Measurements from ENCODE around the gene GAS2.
A peak's percentile ranks its signal among the peaks of the same experiment; 100 is the strongest.

Gene GAS2

GRCh38 chr11:22656130-22656529 is 10.3 kb upstream of the GAS2 start:
- peaks cover 6% of the 10 kb centered on the region for H3K9me3 Mint-ChIP-seq
- H3K4me3 Mint-ChIP-seq: no peak overlapping the region
- H3K27me3 Mint-ChIP-seq: peaks cover 20% of the 10 kb centered on the region
- H3K36me3 Mint-ChIP-seq (ENCODE audit: insufficient read depth): no peaks in the 10 kb centered on the region
- ATAC-seq (replicated peaks; ENCODE audit: extremely low read depth, poor library complexity, severe bottlenecking) (no peak), DNase-seq (ENCODE audit: low spot score in 2 of 2) (no peak)
- H3K27ac Mint-ChIP-seq (ENCODE audit: low read depth): peak overlapping the region; percentile 3
- peaks cover 27% of the 10 kb centered on the region for H3K4me1 Mint-ChIP-seq

GRCh38 chr11:22657101-22657694 is 9.2 kb upstream of the GAS2 start:
- peak; percentile 95 for ATAC-seq (replicated peaks; ENCODE audit: extremely low read depth, poor library complexity, severe bottlenecking)
- Mint-ChIP-seq H3K27ac (ENCODE audit: low read depth) (peak overlapping the region; percentile 30), H3K4me1 (peaks cover 27% of the 10 kb centered on the region), H3K4me3 (no peak overlapping the region), H3K27me3 (peaks cover 12% of the 10 kb centered on the region), H3K36me3 (ENCODE audit: insufficient read depth) (no peaks in the 10 kb centered on the region), H3K9me3 (no peaks in the 10 kb centered on the region)
- no peak for DNase-seq (ENCODE audit: low spot score in 2 of 2)

- Mint-ChIP-seq H3K27ac (ENCODE audit: low read depth) (no peak overlapping the region), H3K4me1 (peaks cover 27% of the 10 kb centered on the region)
Observed at GRCh38 chr11:22659783-22660182, 6.6 kb upstream of the GAS2 start.

GRCh38 chr11:22666688-22667439 is 453 bp downstream of the GAS2 start:
- Mint-ChIP-seq H3K27ac (ENCODE audit: low read depth) (no peak overlapping the region), H3K9me3 (no peaks in the 10 kb centered on the region), H3K4me3 (peak overlapping the region; percentile 12), H3K27me3 (peaks cover 70% of the 10 kb centered on the region), H3K4me1 (peaks cover 5% of the 10 kb centered on the region), H3K36me3 (ENCODE audit: insufficient read depth) (no peaks in the 10 kb centered on the region)
- DNase-seq (ENCODE audit: low spot score in 2 of 2): no peak
- ATAC-seq (replicated peaks; ENCODE audit: extremely low read depth, poor library complexity, severe bottlenecking): peak; percentile 19

More at GRCh38 chr11:22659783-22660182, 6.6 kb upstream of the GAS2 start:
- Mint-ChIP-seq H3K36me3 (ENCODE audit: insufficient read depth) (no peaks in the 10 kb centered on the region), H3K4me3 (no peak overlapping the region), H3K9me3 (no peaks in the 10 kb centered on the region), H3K27me3 (peaks cover 3% of the 10 kb centered on the region)
- no peak for DNase-seq (ENCODE audit: low spot score in 2 of 2)
- ATAC-seq (replicated peaks; ENCODE audit: extremely low read depth, poor library complexity, severe bottlenecking): no peak

- no peak for ATAC-seq (replicated peaks; ENCODE audit: extremely low read depth, poor library complexity, severe bottlenecking)
- Mint-ChIP-seq H3K27ac (ENCODE audit: low read depth) (no peak overlapping the region), H3K9me3 (no peaks in the 10 kb centered on the region), H3K27me3 (peaks cover 80% of the 10 kb centered on the region), H3K4me3 (no peak overlapping the region), H3K4me1 (peaks cover 5% of the 10 kb centered on the region), H3K36me3 (ENCODE audit: insufficient read depth) (no peaks in the 10 kb centered on the region)
- no peak for DNase-seq (ENCODE audit: low spot score in 2 of 2)
Observed at GRCh38 chr11:22668005-22668796, 1.8 kb downstream of the GAS2 start.

GRCh38 chr11:22669368-22669767 is 3.0 kb downstream of the GAS2 start:
- H3K4me1 Mint-ChIP-seq: peaks cover 5% of the 10 kb centered on the region
- H3K27ac Mint-ChIP-seq (ENCODE audit: low read depth): no peak overlapping the region
- H3K4me3 Mint-ChIP-seq: no peak overlapping the region
- peaks cover 80% of the 10 kb centered on the region for H3K27me3 Mint-ChIP-seq
- no peaks in the 10 kb centered on the region for H3K9me3 Mint-ChIP-seq
- ATAC-seq (replicated peaks; ENCODE audit: extremely low read depth, poor library complexity, severe bottlenecking): no peak
- H3K36me3 Mint-ChIP-seq (ENCODE audit: insufficient read depth): no peaks in the 10 kb centered on the region
- no peak for DNase-seq (ENCODE audit: low spot score in 2 of 2)

GRCh38 chr11:22670830-22671229 is 4.4 kb downstream of the GAS2 start:
- H3K27ac Mint-ChIP-seq (ENCODE audit: low read depth): no peak overlapping the region
- H3K4me3 Mint-ChIP-seq: no peak overlapping the region
- no peak for DNase-seq (ENCODE audit: low spot score in 2 of 2)
- ATAC-seq (replicated peaks; ENCODE audit: extremely low read depth, poor library complexity, severe bottlenecking): no peak
- H3K27me3 Mint-ChIP-seq: peaks cover 66% of the 10 kb centered on the region
- H3K4me1 Mint-ChIP-seq: peaks cover 5% of the 10 kb centered on the region
- H3K36me3 Mint-ChIP-seq (ENCODE audit: insufficient read depth): no peaks in the 10 kb centered on the region
- H3K9me3 Mint-ChIP-seq: no peaks in the 10 kb centered on the region

- no peak for DNase-seq (ENCODE audit: low spot score in 2 of 2)
- Mint-ChIP-seq H3K4me3 (no peak overlapping the region), H3K36me3 (ENCODE audit: insufficient read depth) (no peaks in the 10 kb centered on the region), H3K4me1 (no peaks in the 10 kb centered on the region), H3K27ac (ENCODE audit: low read depth) (no peak overlapping the region), H3K27me3 (peaks cover 58% of the 10 kb centered on the region), H3K9me3 (no peaks in the 10 kb centered on the region)
- no peak for ATAC-seq (replicated peaks; ENCODE audit: extremely low read depth, poor library complexity, severe bottlenecking)
Observed at GRCh38 chr11:22671751-22672150, 5.3 kb downstream of the GAS2 start.

- no peak for DNase-seq (ENCODE audit: low spot score in 2 of 2)
- no peaks in the 10 kb centered on the region for H3K36me3 Mint-ChIP-seq (ENCODE audit: insufficient read depth)
- peaks cover 46% of the 10 kb centered on the region for H3K27me3 Mint-ChIP-seq
- no peaks in the 10 kb centered on the region for H3K4me1 Mint-ChIP-seq
- no peak overlapping the region for H3K27ac Mint-ChIP-seq (ENCODE audit: low read depth)
- ATAC-seq (replicated peaks; ENCODE audit: extremely low read depth, poor library complexity, severe bottlenecking): no peak
- no peaks in the 10 kb centered on the region for H3K9me3 Mint-ChIP-seq
- H3K4me3 Mint-ChIP-seq: no peak overlapping the region
Observed at GRCh38 chr11:22674470-22675439, 8.3 kb downstream of the GAS2 start.

GRCh38 chr11:22677153-22677903 is 10.9 kb downstream of the GAS2 start:
- no peak overlapping the region for H3K27ac Mint-ChIP-seq (ENCODE audit: low read depth)
- peaks cover 20% of the 10 kb centered on the region for H3K27me3 Mint-ChIP-seq
- no peak for DNase-seq (ENCODE audit: low spot score in 2 of 2)
- no peak for ATAC-seq (replicated peaks; ENCODE audit: extremely low read depth, poor library complexity, severe bottlenecking)
- H3K9me3 Mint-ChIP-seq: no peaks in the 10 kb centered on the region
- H3K4me3 Mint-ChIP-seq: no peak overlapping the region
- H3K36me3 Mint-ChIP-seq (ENCODE audit: insufficient read depth): no peaks in the 10 kb centered on the region
- H3K4me1 Mint-ChIP-seq: no peaks in the 10 kb centered on the region

- H3K27ac Mint-ChIP-seq (ENCODE audit: low read depth): no peak overlapping the region
- peaks cover 29% of the 10 kb centered on the region for H3K27me3 Mint-ChIP-seq
- no peaks in the 10 kb centered on the region for H3K9me3 Mint-ChIP-seq
- H3K4me3 Mint-ChIP-seq: no peak overlapping the region
- peaks cover 2% of the 10 kb centered on the region for H3K36me3 Mint-ChIP-seq (ENCODE audit: insufficient read depth)
- no peak for DNase-seq (ENCODE audit: low spot score in 2 of 2)
- ATAC-seq (replicated peaks; ENCODE audit: extremely low read depth, poor library complexity, severe bottlenecking): no peak
- no peaks in the 10 kb centered on the region for H3K4me1 Mint-ChIP-seq
Observed at GRCh38 chr11:22680628-22681027, 14.2 kb downstream of the GAS2 start.
